ENCODE data around the gene TXNL4A.

GRCh38 chr18:79928563-79928960 is 59.8 kb downstream of the TXNL4A start:
- TF ChIP-seq CTCF (IDR thresholded peaks at IDR 0.05), result no peak
- TF ChIP-seq EZH2 (IDR thresholded peaks at IDR 0.05; ENCODE audit: borderline replicate concordance, insufficient read depth, low read depth, low read length, poor library complexity, severe bottlenecking), result no peak

All from B cell (primary cell).